Stimulated activated CD8-positive, alpha-beta memory T cell treated with anti-CD3 and anti-CD28 coated beads, Interleukin-15, amount 100 ng/mL, for 48 hours (primary cell): ENCODE results near the gene DONSON.

ENCODE experiments used
- DNase-seq, 2 donors: peaks; one replicate each; pipeline ENCODE4 v3.0.0-alpha.2; 2020; ENCODE audit warnings: low read depth in 2 of 2

The DONSON gene

GRCh38 chr21:33561373-33561772 is 27.1 kb downstream of the DONSON start:
- no peak for DNase-seq

- DNase-seq = no peak
Measured at GRCh38 chr21:33560965-33561364, 27.5 kb downstream of the DONSON start.

DNA sequence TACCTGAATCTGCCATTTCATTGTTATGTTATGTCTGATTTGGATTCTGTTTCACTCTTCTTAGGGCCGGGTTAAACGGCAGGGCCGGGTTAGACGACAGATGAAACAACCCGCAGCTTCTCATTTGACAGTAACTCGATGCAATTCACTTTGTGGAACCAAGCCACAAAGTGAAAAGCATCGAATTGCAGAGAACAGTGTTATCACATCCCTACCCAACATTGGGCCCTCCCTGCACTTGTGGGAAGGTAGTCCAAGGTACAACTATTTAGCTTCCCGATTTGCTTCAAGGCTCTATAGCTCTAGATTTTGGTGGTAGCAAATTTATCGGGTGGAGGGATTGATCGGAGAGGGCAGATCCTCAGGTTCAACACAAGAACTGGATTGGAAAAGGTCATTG is 28.7 kb downstream of the DONSON start:
- DNase-seq = no peak

DNA sequence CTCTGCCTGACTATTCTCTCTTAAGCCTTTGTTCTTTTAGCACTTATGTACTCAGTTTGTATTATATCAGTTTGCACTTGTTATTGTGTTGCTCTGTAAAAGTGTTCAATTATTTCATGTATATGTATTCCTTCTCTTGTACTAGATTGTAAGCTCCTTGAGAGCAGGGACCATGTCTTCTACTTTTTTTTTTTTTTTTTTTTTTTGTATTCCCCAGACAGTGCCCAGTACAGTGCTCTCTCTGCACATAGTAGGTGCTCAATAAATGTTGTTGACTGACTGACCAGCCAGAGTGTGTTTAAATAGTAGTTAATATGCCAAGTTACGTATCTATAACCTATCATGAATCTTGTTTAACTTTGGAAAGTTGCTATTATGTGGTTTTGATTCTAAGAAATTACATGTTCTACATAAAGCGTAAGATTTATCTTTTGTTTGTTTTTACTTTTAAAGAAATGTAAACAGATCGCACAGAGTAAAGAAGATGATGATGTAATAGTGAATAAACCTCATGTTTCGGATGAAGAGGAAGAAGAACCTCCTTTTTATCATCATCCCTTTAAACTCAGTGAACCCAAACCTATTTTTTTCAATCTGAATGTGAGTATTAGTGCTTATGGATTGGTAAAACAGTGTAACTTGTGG is 29.6 kb downstream of the DONSON start:
- DNase-seq = no peak

DNA sequence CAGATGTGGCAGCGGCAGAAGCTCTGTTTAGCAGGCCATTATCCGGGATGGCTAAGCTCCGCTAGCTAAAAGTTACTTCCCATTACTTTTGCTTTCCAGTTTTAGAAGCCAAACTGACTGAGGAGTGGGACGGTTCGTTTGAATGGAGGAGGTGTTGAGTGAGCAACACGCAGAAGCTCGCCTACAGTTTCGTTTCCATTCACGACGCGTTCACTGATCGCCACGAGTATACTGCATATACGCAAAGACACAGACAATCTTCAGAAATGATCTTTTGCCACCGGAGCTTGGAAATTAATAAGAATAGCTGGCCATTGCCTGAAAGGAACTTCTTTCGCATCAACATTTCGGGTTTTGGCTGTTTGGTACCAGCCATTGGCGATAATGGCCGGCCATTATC is 31.0 kb downstream of the DONSON start:
- DNase-seq = no peak

- no peak for DNase-seq
Measured at GRCh38 chr21:33554982-33555344, 33.5 kb downstream of the DONSON start.

DNA sequence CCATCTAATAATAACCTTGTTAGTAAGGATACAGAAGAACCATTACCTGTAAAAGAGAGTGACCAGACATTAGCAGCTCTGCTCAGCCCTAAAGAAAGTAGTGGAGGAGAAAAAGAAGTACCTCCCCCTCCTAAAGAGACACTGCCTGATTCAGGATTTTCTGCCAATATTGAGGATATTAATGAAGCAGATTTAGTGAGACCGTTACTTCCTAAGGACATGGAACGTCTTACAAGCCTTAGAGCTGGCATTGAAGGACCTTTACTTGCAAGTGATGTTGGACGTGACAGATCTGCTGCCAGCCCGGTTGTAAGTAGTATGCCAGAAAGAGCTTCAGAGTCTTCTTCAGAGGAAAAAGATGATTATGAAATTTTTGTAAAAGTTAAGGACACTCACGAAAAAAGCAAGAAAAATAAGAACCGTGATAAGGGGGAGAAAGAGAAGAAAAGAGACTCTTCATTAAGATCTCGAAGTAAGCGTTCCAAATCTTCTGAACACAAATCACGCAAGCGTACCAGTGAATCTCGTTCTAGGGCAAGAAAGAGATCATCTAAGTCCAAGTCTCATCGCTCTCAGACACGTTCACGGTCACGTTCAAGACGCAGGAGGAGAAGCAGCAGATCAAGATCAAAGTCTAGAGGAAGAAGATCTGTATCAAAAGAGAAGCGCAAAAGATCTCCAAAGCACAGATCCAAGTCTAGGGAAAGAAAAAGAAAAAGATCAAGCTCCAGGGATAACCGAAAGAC is 34.1 kb downstream of the DONSON start:
- DNase-seq = no peak

- no peak for DNase-seq
Measured at GRCh38 chr21:33552999-33553598, 35.4 kb downstream of the DONSON start.

GRCh38 chr21:33552093-33552998 is 36.1 kb downstream of the DONSON start:
- no peak for DNase-seq

GRCh38 chr21:33551664-33552063 is 36.8 kb downstream of the DONSON start:
- no peak for DNase-seq

GRCh38 chr21:33550772-33551660 is 37.5 kb downstream of the DONSON start:
- DNase-seq = no peak

GRCh38 chr21:33549848-33550771 is 38.4 kb downstream of the DONSON start:
- no peak for DNase-seq

- no peak for DNase-seq
Measured at GRCh38 chr21:33546086-33546485, 42.4 kb downstream of the DONSON start.

- no peak for DNase-seq
Measured at GRCh38 chr21:33544451-33545195, 43.9 kb downstream of the DONSON start.

DNA sequence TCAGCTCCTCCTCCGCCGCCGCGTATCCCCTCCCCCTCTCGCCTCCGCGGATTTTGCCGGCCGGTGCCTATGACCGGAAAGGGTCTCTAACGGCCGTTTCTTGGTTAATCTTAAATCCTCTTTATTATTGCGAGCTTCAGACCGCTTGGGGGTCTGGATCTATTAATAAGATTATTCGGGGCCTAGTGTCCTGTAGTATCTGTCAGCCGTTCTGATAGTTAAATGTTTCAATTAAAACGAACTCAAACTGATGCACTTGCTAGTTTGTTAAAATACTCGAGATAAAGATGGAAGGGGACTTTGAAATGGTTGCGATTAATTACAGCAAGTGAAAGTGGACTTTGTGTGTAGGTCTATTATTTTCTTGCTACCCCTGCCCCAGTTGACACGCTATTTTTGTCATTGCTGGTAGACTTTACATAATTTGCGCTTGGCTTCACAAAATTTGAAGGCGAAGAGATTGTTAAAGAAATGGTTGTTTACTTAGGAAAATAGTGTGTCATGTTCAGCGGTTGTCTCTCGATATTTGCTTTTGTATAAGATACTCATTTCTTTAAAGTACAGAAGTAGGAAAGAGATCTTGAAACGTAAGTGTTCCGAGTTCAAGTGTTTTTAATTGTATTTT is 44.9 kb downstream of the DONSON start:
- DNase-seq = peak; percentile 69 to 70

- DNase-seq = peak; percentile 96 to 97
Measured at GRCh38 chr21:33542640-33543504, 45.6 kb downstream of the DONSON start, which contains the start of gene SON. SON (plus strand) TSS chr21:33543038; CDS start chr21:33543093, 55 bp downstream.

- DNase-seq = peak; percentile 83 to 85
Measured at GRCh38 chr21:33541756-33542639, 46.5 kb downstream of the DONSON start, which contains the start of gene GART. GART (minus strand) TSS chr21:33542117; CDS start chr21:33539315, 2,802 bp downstream.
